H9 (cell line): ENCODE measurements around the gene PPP1R14C. TPM values are rescaled to one million over a fixed set of nuclear protein-coding genes. Genes with fewer than 3 reads are reported as not detected.

Experiments used
- DNase-seq: peaks from one replicate; pipeline ENCODE4 v3.0.0-alpha.2; 2017
- H2AFZ ChIP-seq: one replicate; pipeline ENCODE4 v1.6.1; 2013; ENCODE audit warnings: mild to moderate bottlenecking, low read length, control low read depth, moderate library complexity
- H2AK5ac ChIP-seq: 2 replicates; pipeline ENCODE4 v1.6.1; 2013; ENCODE audit warnings: low read length, control low read depth, mixed read lengths; ENCODE audit not compliant: insufficient read length
- H2BK120ac ChIP-seq: one replicate; pipeline ENCODE4 v1.6.1; 2013; ENCODE audit warnings: low read depth, mild to moderate bottlenecking, low read length, control low read depth, inconsistent platforms; ENCODE audit not compliant: poor library complexity, severe bottlenecking
- H2BK12ac ChIP-seq: 2 replicates; pipeline ENCODE4 v1.6.1; 2013; ENCODE audit warnings: low read length, control low read depth, mixed read lengths, low read depth; ENCODE audit not compliant: insufficient read length
- H2BK15ac ChIP-seq: 2 replicates; pipeline ENCODE4 v1.6.1; 2013; ENCODE audit warnings: low read depth, low read length, control low read depth
- H2BK20ac ChIP-seq: one replicate; pipeline ENCODE4 v1.6.1; 2013; ENCODE audit warnings: low read depth, mild to moderate bottlenecking, low read length, control low read depth, inconsistent platforms; ENCODE audit not compliant: poor library complexity, severe bottlenecking
- H2BK5ac ChIP-seq: 2 replicates; pipeline ENCODE4 v1.6.1; 2013; ENCODE audit warnings: low read length, control low read depth, mixed read lengths; ENCODE audit not compliant: insufficient read length
- H3K14ac ChIP-seq: 2 replicates; pipeline ENCODE4 v1.6.1; 2013; ENCODE audit warnings: low read length, control low read depth; ENCODE audit not compliant: insufficient read depth
- H3K18ac ChIP-seq: 2 replicates; pipeline ENCODE4 v1.6.1; 2013; ENCODE audit warnings: low read depth, mild to moderate bottlenecking, mixed read lengths, low read length, control low read depth; ENCODE audit not compliant: insufficient read length
- H3K23ac ChIP-seq: 2 replicates; pipeline ENCODE4 v1.6.1; 2013; ENCODE audit warnings: low read length, control low read depth, mixed read lengths, low read depth; ENCODE audit not compliant: insufficient read length
- H3K23me2 ChIP-seq: 2 replicates; pipeline ENCODE4 v1.6.1; 2013; ENCODE audit warnings: low read depth, mild to moderate bottlenecking, mixed read lengths, low read length, control low read depth; ENCODE audit not compliant: insufficient read length, poor library complexity, severe bottlenecking
- H3K27ac ChIP-seq: 2 replicates; pipeline ENCODE4 v1.5.1; 2013; ENCODE audit warnings: low read length, control low read depth, mixed read lengths, low read depth; ENCODE audit not compliant: insufficient read length
- H3K27me3 ChIP-seq: 2 replicates; pipeline ENCODE4 v1.6.1; 2013; ENCODE audit warnings: low read length, control low read depth, inconsistent platforms; ENCODE audit not compliant: insufficient read depth
- H3K4ac ChIP-seq: 2 replicates; pipeline ENCODE4 v1.6.1; 2013; ENCODE audit warnings: low read depth, mild to moderate bottlenecking, control low read depth, inconsistent platforms, low read length, moderate library complexity
- H3K4me1 ChIP-seq: 2 replicates; pipeline ENCODE4 v1.6.1; 2013; ENCODE audit warnings: low read length, control low read depth, inconsistent platforms; ENCODE audit not compliant: insufficient read depth
- H3K4me2 ChIP-seq: 2 replicates; pipeline ENCODE4 v1.6.1; 2013; ENCODE audit warnings: low read length, control low read depth, mixed read lengths; ENCODE audit not compliant: insufficient read length, insufficient read depth
- H3K56ac ChIP-seq: 2 replicates; pipeline ENCODE4 v1.6.1; 2013; ENCODE audit warnings: low read depth, mild to moderate bottlenecking, mixed read lengths, low read length, control low read depth; ENCODE audit not compliant: insufficient read length
- H3K79me1 ChIP-seq: 2 replicates; pipeline ENCODE4 v1.6.1; 2013; ENCODE audit warnings: low read depth, mild to moderate bottlenecking, moderate library complexity, low read length, control low read depth, inconsistent platforms; ENCODE audit not compliant: insufficient read depth, poor library complexity, severe bottlenecking
- H3K79me2 ChIP-seq: 2 replicates; pipeline ENCODE4 v1.6.1; 2013; ENCODE audit warnings: low read length, control low read depth, inconsistent platforms; ENCODE audit not compliant: insufficient read depth
- H3K9ac ChIP-seq: 2 replicates; pipeline ENCODE4 v1.6.1; 2013; ENCODE audit warnings: low read length, control low read depth, mixed read lengths; ENCODE audit not compliant: insufficient read length; ENCODE audit errors: extremely low read depth
- H3K9me3 ChIP-seq: one replicate; pipeline ENCODE4 v1.6.1; 2013; ENCODE audit warnings: low read depth, low read length, inconsistent platforms; ENCODE audit not compliant: control insufficient read depth
- H3T11ph ChIP-seq: one replicate; pipeline ENCODE4 v1.6.1; 2013; ENCODE audit warnings: mild to moderate bottlenecking, low read length, control low read depth, inconsistent platforms
- H4K20me1 ChIP-seq: one replicate; pipeline ENCODE4 v1.6.1; 2013; ENCODE audit not compliant: control insufficient read depth, insufficient read length, insufficient read depth
- H4K5ac ChIP-seq: 2 replicates; pipeline ENCODE4 v1.6.1; 2013; ENCODE audit warnings: low read depth, mild to moderate bottlenecking, mixed read lengths, low read length, control low read depth; ENCODE audit not compliant: insufficient read length
- H4K8ac ChIP-seq: replicated peaks from 2 replicates; pipeline ENCODE4 v1.6.1; 2013; ENCODE audit warnings: low read length, control low read depth, mixed read lengths, low read depth; ENCODE audit not compliant: insufficient read length
- H4K91ac ChIP-seq: 2 replicates; pipeline ENCODE4 v1.6.1; 2013; ENCODE audit warnings: low read depth, mild to moderate bottlenecking, moderate library complexity, mixed read lengths, low read length, control low read depth; ENCODE audit not compliant: insufficient read length
- H3K27ac Mint-ChIP-seq, 3 experiments: 2 replicates in 2 of 3; 3 replicates in 1 of 3; pipeline ENCODE4 v1.8.0; 2020 to 2021; ENCODE audit warnings: mixed read lengths in 3 of 3, mild to moderate bottlenecking in 1 of 3, moderate library complexity in 1 of 3
- H3K27me3 Mint-ChIP-seq: 2 replicates; pipeline ENCODE4 v1.8.0; 2021; ENCODE audit warnings: low read depth, mild to moderate bottlenecking, moderate library complexity, mixed read lengths
- H3K36me3 Mint-ChIP-seq, 3 experiments: 2 replicates in 2 of 3; 3 replicates in 1 of 3; pipeline ENCODE4 v1.8.0; 2020 to 2021; ENCODE audit warnings: low read depth in 3 of 3, mixed read lengths in 3 of 3; ENCODE audit not compliant: insufficient read depth in 1 of 3
- H3K4me1 Mint-ChIP-seq, 2 experiments: 2 replicates each; pipeline ENCODE4 v1.8.0; 2020; ENCODE audit warnings: mixed read lengths in 2 of 2
- H3K4me3 Mint-ChIP-seq, 2 experiments: 2 replicates in 1 of 2; 3 replicates in 1 of 2; pipeline ENCODE4 v1.8.0; 2020 to 2021; ENCODE audit warnings: mild to moderate bottlenecking in 2 of 2, mixed read lengths in 2 of 2, moderate library complexity in 1 of 2
- H3K9me3 Mint-ChIP-seq, 2 experiments: 2 replicates in 1 of 2; 3 replicates in 1 of 2; pipeline ENCODE4 v1.8.0; 2020; ENCODE audit warnings: mild to moderate bottlenecking in 2 of 2, mixed read lengths in 2 of 2, moderate library complexity in 1 of 2
- CTCF ChIP-seq: fragments of 200-600 bp; sonication (generic); conservative IDR thresholded peaks from 3 replicates; pipeline ENCODE4 v1.8.0; 2021; ENCODE audit warnings: antibody characterized with exemption, mild to moderate bottlenecking
- WGBS: extraction: QIAGEN DNeasy Blood & Tissue Kit; methylation state at CpG from one replicate; pipeline ENCODE4 v1.1.7; 2013; ENCODE audit warnings: missing lambda C conversion rate, low lambda C conversion rate, mixed read lengths; ENCODE audit not compliant: insufficient read length; ENCODE audit errors: extremely low coverage; 5-methylcytosine and 5-hydroxymethylcytosine counted together
- total RNA-seq: library from RNA; stranded (reverse); gene quantifications from 2 replicates; pipeline ENCODE4 v1.2.1, GENCODE V29; 2021

PPP1R14C gene
- total RNA-seq, 1 experiment from 2014 or later: 0.37 TPM

DNA sequence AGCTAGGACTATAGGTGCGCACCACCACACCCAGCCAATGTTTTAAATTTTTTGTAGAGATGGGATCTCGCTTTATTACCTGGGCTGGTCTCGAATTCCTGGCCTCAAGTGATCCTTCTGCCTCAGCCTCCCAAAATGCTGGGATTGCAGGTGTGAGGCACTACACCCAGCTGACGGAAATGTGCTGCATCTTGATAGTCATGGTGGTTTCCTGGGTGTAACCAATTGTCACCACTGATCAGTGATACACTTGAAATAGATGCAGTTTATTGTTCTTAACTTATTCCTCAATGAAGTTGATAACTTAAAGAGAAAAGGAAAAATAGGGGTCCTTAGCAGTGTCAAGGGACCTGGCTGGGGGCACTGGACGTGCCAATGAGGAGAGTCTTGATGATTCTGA lies 92.4 kb downstream of the PPP1R14C start:
- peaks cover 41% of the 10 kb centered on the region for H3K27me3 Mint-ChIP-seq
- no peak overlapping the region for H3T11ph ChIP-seq
- H3K23me2 ChIP-seq: no peaks in the 10 kb centered on the region
- H4K8ac ChIP-seq: no peak overlapping the region
- H4K20me1 ChIP-seq: no peaks in the 10 kb centered on the region
- H3K14ac ChIP-seq: no peak overlapping the region
- no peak overlapping the region for H2AK5ac ChIP-seq
- H3K27ac ChIP-seq: no peak overlapping the region
- H4K91ac ChIP-seq: no peak overlapping the region
- no peak overlapping the region for H3K27ac Mint-ChIP-seq
- no peaks in the 10 kb centered on the region for H3K4me1 ChIP-seq
- WGBS: no CpG with 5 or more reads among the region's 5 CpGs
- peaks cover 3 to 11% of the 10 kb centered on the region in 2 experiments; a peak in 3 of 5 replicates for H3K9me3 Mint-ChIP-seq
- H3K36me3 Mint-ChIP-seq: no peaks in the 10 kb centered on the region; a peak in 1 of 7 replicates
- peaks cover 0 to 8% of the 10 kb centered on the region in 2 experiments; a peak in 1 of 4 replicates for H3K4me1 Mint-ChIP-seq
- no peaks in the 10 kb centered on the region for H3K79me2 ChIP-seq
- no peak overlapping the region for H2AFZ ChIP-seq
- H3K4ac ChIP-seq: no peak overlapping the region
- no peak overlapping the region for H2BK12ac ChIP-seq
- no peak overlapping the region for H2BK20ac ChIP-seq
- H3K56ac ChIP-seq: no peak overlapping the region
- no peak overlapping the region for H3K23ac ChIP-seq
- no peak overlapping the region for H3K4me3 Mint-ChIP-seq
- no peak overlapping the region for H3K9ac ChIP-seq
- no peak overlapping the region for H2BK15ac ChIP-seq
- no peak overlapping the region for H4K5ac ChIP-seq
- H2BK120ac ChIP-seq: no peak overlapping the region
- no peak for TF ChIP-seq CTCF
- H2BK5ac ChIP-seq: no peak overlapping the region
- H3K9me3 ChIP-seq: no peaks in the 10 kb centered on the region
- no peak for DNase-seq
- H3K4me2 ChIP-seq: no peak overlapping the region
- no peaks in the 10 kb centered on the region; the same call in 1 of the 2 replicates for H3K27me3 ChIP-seq
- H3K18ac ChIP-seq: no peak overlapping the region
- H3K79me1 ChIP-seq: no peaks in the 10 kb centered on the region
